Measurements from ENCODE around the gene CYS1. TPM values are rescaled to one million over a fixed set of nuclear protein-coding genes. Genes with fewer than 3 reads are reported as not detected.

CYS1 gene
- total and polyA plus RNA-seq, 4 donors, result 0.07 to 4.1 (median 1.0) TPM

DNA sequence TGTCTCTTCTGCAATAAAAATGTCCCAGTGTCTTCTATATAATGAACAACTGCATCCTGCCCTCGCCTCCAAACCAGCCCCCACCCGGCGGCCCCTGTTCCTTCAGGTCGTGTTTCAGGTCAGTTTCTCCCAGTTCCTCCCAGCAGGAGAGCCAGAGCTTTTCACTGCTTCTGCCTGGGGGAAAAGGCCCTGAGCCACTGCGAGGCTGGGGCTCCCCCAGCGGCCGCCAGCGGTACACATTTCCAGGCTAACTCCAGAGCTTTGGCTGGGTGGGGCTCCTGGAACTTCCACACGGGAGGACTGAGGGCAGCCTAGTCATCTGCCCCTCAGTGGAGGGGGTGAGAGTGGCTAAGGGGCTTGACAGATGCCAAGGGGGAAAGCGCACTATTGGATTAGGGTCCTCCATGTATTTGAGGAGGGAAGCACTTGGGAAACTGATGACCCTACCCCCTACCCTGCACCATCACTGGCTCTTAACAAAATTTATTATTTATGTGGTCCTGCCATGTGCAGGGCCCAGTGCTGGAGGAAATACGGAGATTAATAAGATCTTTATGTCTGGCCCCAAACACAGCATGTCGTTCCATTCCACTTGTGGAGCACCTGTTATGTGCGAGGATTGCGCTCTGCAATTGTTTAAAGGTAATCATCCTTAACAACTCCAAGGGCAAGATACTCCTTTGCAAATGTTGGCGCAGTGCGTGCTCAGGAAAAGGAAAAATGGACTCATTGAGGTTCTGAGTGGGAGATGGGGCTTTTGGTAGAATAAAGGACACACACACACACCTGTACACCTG, 17.3 kb upstream of the CYS1 start:
- DNase-seq (ENCODE audit: low spot score), result peak; percentile 60
- no peaks in the 10 kb centered on the region for H3K36me3 ChIP-seq (ENCODE audit: control insufficient read depth in 4 of 4, insufficient read depth in 3 of 4, low read depth in 1 of 4, low read length in 3 of 4)
- H3K4me1 ChIP-seq (ENCODE audit: control insufficient read depth in 4 of 4, insufficient read depth in 4 of 4, low read length in 3 of 4), result peaks cover 0 to 2% (median 0%) of the 10 kb centered on the region in 4 donors
- WGBS, result 33% methylated on average over 16 of the region's 16 CpGs
- no peaks in the 10 kb centered on the region for H3K9me3 ChIP-seq (ENCODE audit: control insufficient read depth in 4 of 4, low read length in 3 of 4)
- no peak overlapping the region for H3K27ac ChIP-seq (ENCODE audit: low read depth in 1 of 2, low read length in 2 of 2)
- H3K4me3 ChIP-seq (ENCODE audit: low read depth in 1 of 3, low read length in 3 of 3), result no peak overlapping the region
- peak; percentile 89 to 94 for TF ChIP-seq RAD21 (IDR thresholded peaks at IDR 0.05)
- TF ChIP-seq TAF1 (conservative IDR thresholded peaks at IDR 0.05), result no peak
- TF ChIP-seq, protein P1, sequence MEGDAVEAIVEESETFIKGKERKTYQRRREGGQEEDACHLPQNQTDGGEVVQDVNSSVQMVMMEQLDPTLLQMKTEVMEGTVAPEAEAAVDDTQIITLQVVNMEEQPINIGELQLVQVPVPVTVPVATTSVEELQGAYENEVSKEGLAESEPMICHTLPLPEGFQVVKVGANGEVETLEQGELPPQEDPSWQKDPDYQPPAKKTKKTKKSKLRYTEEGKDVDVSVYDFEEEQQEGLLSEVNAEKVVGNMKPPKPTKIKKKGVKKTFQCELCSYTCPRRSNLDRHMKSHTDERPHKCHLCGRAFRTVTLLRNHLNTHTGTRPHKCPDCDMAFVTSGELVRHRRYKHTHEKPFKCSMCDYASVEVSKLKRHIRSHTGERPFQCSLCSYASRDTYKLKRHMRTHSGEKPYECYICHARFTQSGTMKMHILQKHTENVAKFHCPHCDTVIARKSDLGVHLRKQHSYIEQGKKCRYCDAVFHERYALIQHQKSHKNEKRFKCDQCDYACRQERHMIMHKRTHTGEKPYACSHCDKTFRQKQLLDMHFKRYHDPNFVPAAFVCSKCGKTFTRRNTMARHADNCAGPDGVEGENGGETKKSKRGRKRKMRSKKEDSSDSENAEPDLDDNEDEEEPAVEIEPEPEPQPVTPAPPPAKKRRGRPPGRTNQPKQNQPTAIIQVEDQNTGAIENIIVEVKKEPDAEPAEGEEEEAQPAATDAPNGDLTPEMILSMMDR (IDR thresholded peaks at IDR 0.05; ENCODE audit: low read depth, low read length, missing input control), result peak; percentile 81
- no peak for TF ChIP-seq ZBTB33 (IDR thresholded peaks at IDR 0.05)
- peaks cover 0 to 2% (median 1%) of the 10 kb centered on the region in 4 donors for H3K27me3 ChIP-seq (ENCODE audit: control insufficient read depth in 4 of 4, insufficient read depth in 4 of 4, low read length in 3 of 4)
- H3K9ac ChIP-seq (ENCODE audit: low read depth in 1 of 2, low read length in 2 of 2), result no peak overlapping the region

GRCh38 chr2:10096641-10097040, 16.4 kb upstream of the CYS1 start:
- Histone ChIP-seq H3K27me3 (ENCODE audit: control insufficient read depth in 4 of 4, insufficient read depth in 4 of 4, low read length in 3 of 4) (peaks cover 0 to 3% (median 2%) of the 10 kb centered on the region in 4 donors), H3K4me1 (ENCODE audit: control insufficient read depth in 4 of 4, insufficient read depth in 4 of 4, low read length in 3 of 4) (peaks cover 0 to 2% (median 0%) of the 10 kb centered on the region in 4 donors), H3K4me3 (ENCODE audit: low read depth in 1 of 3, low read length in 3 of 3) (no peak overlapping the region), H3K27ac (ENCODE audit: low read depth in 1 of 2, low read length in 2 of 2) (no peak overlapping the region), H3K9me3 (ENCODE audit: control insufficient read depth in 4 of 4, low read length in 3 of 4) (no peaks in the 10 kb centered on the region), H3K36me3 (ENCODE audit: control insufficient read depth in 4 of 4, insufficient read depth in 3 of 4, low read depth in 1 of 4, low read length in 3 of 4) (no peaks in the 10 kb centered on the region), H3K9ac (ENCODE audit: low read depth in 1 of 2, low read length in 2 of 2) (no peak overlapping the region)
- no peak for TF ChIP-seq RAD21 (IDR thresholded peaks at IDR 0.05)
- TF ChIP-seq, protein P2, sequence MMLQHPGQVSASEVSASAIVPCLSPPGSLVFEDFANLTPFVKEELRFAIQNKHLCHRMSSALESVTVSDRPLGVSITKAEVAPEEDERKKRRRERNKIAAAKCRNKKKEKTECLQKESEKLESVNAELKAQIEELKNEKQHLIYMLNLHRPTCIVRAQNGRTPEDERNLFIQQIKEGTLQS (IDR thresholded peaks at IDR 0.05), result no peak
- 95% methylated on average over 10 of the region's 10 CpGs for WGBS
- no peak for DNase-seq (ENCODE audit: low spot score)

- TF ChIP-seq RAD21 (IDR thresholded peaks at IDR 0.05), result no peak
- TF ChIP-seq, protein P3, sequence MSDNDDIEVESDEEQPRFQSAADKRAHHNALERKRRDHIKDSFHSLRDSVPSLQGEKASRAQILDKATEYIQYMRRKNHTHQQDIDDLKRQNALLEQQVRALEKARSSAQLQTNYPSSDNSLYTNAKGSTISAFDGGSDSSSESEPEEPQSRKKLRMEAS (IDR thresholded peaks at IDR 0.05), result no peak
- TF ChIP-seq FOXA2 (IDR thresholded peaks at IDR 0.05), result no peak
- no peak for TF ChIP-seq REST (IDR thresholded peaks at IDR 0.05)
- TF ChIP-seq, protein P1 (IDR thresholded peaks at IDR 0.05; ENCODE audit: low read depth, low read length, missing input control), result no peak
- TF ChIP-seq, protein P2 (IDR thresholded peaks at IDR 0.05), result no peak
- TF ChIP-seq NR2F2 (IDR thresholded peaks at IDR 0.05), result no peak
- no peak for TF ChIP-seq GABPA (IDR thresholded peaks at IDR 0.05 in 1 of 2, conservative IDR thresholded peaks at IDR 0.05 in 1 of 2)
- TF ChIP-seq YY1 (IDR thresholded peaks at IDR 0.05), result no peak
- no peak for TF ChIP-seq RXRA (IDR thresholded peaks at IDR 0.05)
- Histone ChIP-seq H3K27me3 (ENCODE audit: control insufficient read depth in 4 of 4, insufficient read depth in 4 of 4, low read length in 3 of 4) (peaks cover 0 to 4% (median 2%) of the 10 kb centered on the region in 4 donors), H3K36me3 (ENCODE audit: control insufficient read depth in 4 of 4, insufficient read depth in 3 of 4, low read depth in 1 of 4, low read length in 3 of 4) (no peaks in the 10 kb centered on the region), H3K27ac (ENCODE audit: low read depth in 1 of 2, low read length in 2 of 2) (no peak overlapping the region), H3K4me1 (ENCODE audit: control insufficient read depth in 4 of 4, insufficient read depth in 4 of 4, low read length in 3 of 4) (peaks cover 0 to 2% (median 0%) of the 10 kb centered on the region in 4 donors), H3K9ac (ENCODE audit: low read depth in 1 of 2, low read length in 2 of 2) (no peak overlapping the region), H3K4me3 (ENCODE audit: low read depth in 1 of 3, low read length in 3 of 3) (no peak overlapping the region), H3K9me3 (ENCODE audit: control insufficient read depth in 4 of 4, low read length in 3 of 4) (no peaks in the 10 kb centered on the region)
- 93% methylated on average over 9 of the region's 9 CpGs for WGBS
- no peak for DNase-seq (ENCODE audit: low spot score)
These were observed 15.0 kb upstream of the CYS1 start for GRCh38 chr2:10095175-10095574.

Data from liver (tissue), 9 donors.